GM19239 (cell line): ENCODE measurements around the gene UGT1A5.

ENCODE experiments used
- DNase-seq: peaks from one replicate; pipeline ENCODE4 v3.0.0; 2011; ENCODE audit warnings: low spot score; ENCODE audit not compliant: insufficient read length
- FAIRE-seq: peaks from 2 replicates; lab custom pipeline; 2011; peaks lifted over from hg19 to GRCh38; lab: Jason Lieb, UNC

The UGT1A5 gene

DNA sequence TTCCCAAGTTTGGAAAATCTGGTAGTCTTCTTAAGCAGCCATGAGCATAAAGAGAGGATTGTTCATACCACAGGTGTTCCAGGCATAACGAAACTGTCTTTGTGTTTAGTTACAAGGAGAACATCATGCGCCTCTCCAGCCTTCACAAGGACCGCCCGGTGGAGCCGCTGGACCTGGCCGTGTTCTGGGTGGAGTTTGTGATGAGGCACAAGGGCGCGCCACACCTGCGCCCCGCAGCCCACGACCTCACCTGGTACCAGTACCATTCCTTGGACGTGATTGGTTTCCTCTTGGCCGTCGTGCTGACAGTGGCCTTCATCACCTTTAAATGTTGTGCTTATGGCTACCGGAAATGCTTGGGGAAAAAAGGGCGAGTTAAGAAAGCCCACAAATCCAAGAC lies 59.4 kb downstream of the UGT1A5 start:
- FAIRE-seq (no peak), DNase-seq (no peak)

GRCh38 chr2:233772583-233772982 lies 59.9 kb downstream of the UGT1A5 start:
- DNase-seq (no peak), FAIRE-seq (no peak)

GRCh38 chr2:233773854-233774253 lies 61.1 kb downstream of the UGT1A5 start:
- FAIRE-seq (no peak), DNase-seq (no peak)

- FAIRE-seq (no peak), DNase-seq (no peak)
Observed at GRCh38 chr2:233775414-233775813, 62.7 kb downstream of the UGT1A5 start.

GRCh38 chr2:233778030-233778429 lies 65.3 kb downstream of the UGT1A5 start, which contains the start of gene MROH2A:
Gene MROH2A, plus strand, starts transcription at chr2:233778330. Its CDS starts 1,029 bp downstream, at chr2:233779359.
- DNase-seq: no peak
- FAIRE-seq: no peak

DNA sequence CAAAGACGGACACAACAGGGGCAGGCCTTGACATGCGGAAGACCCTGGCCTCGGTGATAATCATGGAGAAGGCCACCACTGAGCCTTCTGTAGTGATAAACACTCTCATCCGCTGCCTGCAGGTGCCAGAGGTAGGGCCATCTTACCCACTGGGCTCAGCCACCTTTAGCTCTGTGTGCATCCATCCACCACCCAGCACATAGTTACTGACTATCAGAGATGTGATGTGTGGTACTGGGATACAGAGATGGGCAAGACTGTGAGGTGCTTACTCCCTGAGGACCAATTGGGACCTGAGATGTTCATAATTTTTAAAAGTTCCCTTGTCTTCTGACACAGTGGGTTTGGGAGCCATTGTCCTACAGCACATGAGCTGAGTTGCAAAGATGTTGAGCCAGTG lies 67.0 kb downstream of the UGT1A5 start:
- FAIRE-seq: no peak
- no peak for DNase-seq

DNA sequence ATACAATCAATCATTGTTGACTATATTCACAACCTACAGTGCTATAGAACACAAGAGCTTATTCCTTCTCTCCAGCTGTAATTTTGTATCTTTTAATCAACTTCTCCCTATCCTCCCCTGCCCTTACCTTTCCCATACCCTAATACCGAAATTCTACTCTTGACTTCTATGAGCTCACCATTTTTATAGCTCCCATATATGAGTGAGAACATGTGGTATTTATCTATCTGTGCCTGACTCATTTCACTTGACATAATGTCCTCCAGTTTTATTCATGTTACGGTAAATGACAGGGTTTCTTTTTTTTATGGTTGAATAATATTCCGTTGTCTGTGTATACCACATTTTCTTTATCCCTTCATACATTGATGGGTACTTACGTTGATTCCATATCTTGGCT lies 68.1 kb downstream of the UGT1A5 start:
- DNase-seq (no peak), FAIRE-seq (no peak)

DNA sequence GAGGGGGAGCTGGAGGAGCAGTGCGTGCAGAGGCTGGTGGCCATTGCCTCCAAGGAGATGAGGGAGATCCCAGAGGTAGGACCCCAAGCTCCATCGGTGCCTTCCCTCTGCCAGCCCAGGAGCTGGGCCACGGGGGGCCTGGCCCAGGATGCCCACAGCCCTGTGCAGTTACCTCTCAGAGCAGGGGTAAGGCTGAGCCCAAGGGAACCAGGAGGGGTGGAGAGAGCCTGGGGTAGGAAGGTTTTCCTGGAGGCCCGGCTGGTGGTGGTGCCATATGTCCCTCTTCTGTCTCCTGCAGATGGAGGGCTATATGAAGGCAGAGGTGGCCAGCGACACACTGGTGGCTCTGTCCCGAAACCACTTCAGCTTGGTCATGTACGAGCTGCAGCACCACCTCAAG lies 76.8 kb downstream of the UGT1A5 start:
- FAIRE-seq: no peak
- no peak for DNase-seq

DNA sequence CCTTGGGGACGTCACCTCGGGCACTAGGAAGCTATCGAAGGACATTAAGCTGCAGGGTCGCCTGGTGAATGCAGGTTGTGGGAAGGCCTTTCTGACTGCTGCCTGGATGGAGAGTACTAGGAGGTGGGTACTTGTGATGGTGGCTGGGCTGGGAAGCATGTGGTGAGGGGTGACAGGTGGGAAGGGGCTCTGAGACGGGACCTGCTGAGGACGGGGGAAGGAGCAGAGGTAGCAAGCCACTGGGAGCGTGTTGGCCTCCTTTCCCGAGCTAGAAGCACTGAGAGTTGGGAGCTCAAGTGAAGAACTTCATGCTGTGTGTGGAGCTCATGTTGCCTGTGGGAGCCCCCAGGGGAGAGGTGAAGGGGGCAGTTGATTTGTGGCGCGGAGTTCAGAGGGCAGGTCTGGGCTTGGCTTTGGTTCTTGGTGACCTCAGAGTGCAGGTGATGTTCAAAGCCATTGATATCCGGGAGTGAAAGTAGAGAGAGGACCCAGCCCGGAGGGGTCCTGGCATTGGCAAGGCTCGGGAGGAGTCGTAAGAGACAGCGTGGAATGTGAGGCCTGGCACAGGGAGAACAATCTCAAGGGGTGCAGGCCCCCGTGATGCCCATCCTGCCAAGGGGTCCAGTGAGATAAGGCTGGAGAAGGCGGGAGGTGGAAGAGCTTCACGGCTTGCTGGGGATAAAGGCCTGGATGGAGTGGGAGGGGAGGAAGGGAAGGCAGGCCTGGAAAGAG lies 78.6 kb downstream of the UGT1A5 start:
- DNase-seq: no peak
- FAIRE-seq: no peak

DNA sequence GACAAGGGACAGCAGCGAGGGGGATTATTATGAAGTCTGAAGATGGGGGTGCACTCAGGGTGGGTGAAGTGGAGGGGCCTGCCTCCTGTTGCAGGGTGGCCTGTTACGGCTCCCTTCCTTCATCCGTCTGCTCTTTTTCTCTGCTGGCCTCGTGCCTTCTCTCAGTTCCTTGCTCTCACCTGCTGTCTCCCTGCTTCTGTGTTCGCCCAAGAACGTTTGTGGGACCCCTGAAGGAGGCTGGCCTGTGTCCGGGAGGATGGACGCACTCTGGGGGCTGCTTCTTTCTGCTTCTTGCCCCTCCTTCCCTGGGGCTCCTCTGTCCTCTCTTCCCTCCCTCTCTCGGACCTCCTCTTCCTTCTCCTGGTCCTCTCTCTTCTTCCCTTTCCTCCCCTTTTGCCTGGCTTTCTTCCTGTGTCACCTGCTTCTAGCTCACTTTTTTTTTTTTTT lies 79.2 kb downstream of the UGT1A5 start:
- DNase-seq (no peak), FAIRE-seq (no peak)

GRCh38 chr2:233792720-233793119 lies 80.0 kb downstream of the UGT1A5 start:
- FAIRE-seq (no peak), DNase-seq (no peak)

- FAIRE-seq: no peak
Observed at GRCh38 chr2:233793465-233794127, 80.9 kb downstream of the UGT1A5 start.

DNA sequence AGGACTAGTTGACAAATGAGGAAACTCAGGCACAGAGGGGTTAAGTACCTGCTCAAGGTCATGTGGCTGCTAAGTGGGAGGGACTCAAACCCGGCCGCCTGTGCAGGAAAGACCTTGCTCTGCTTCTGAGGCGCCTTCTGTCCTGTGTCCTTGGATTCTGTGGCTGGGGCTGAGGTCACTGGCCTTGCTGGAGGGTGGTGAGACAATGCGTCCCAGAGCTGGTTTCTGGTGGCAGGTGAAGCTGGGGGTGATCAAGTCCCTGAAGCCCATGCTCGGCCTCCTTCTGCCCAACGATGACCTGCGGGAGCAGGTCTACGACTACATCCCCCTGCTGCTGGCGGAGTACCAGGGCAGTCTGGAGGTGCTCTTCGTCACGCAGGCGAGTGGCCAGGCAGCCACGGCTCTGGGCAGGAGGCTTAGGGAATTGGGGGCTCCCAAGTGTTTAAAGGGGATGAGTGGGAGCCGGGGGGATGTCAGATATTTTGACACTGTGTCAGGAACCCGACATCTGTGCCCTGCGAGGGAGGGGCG lies 81.5 kb downstream of the UGT1A5 start:
- no peak for FAIRE-seq
- DNase-seq: no peak

More at GRCh38 chr2:233793465-233794127, 80.9 kb downstream of the UGT1A5 start:
- DNase-seq: no peak

GRCh38 chr2:233795735-233796171 lies 83.0 kb downstream of the UGT1A5 start:
- FAIRE-seq: no peak
- DNase-seq: no peak

DNA sequence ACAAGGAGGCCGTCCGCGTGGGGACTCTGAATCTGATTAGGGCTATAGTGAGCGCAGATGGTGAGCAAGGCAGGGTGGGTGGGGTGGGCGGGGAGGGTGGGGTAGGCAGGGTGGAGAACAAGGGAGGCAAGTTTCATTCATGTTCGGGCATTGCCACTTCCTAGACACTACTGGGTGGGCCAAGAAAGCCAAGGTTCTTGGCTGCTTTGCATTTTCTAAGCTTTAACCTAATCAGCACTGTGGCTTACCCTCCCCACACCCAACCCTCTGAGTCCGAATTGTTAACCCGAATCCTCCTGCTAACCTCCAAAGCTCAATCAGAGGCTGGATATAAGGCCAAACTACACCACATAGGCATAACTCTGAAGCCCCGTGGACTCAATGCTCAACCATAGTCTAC lies 83.5 kb downstream of the UGT1A5 start:
- no peak for DNase-seq
- no peak for FAIRE-seq

- no peak for DNase-seq
- no peak for FAIRE-seq
Observed at GRCh38 chr2:233798335-233799086, 85.8 kb downstream of the UGT1A5 start.

GRCh38 chr2:233799087-233799665 lies 86.5 kb downstream of the UGT1A5 start:
- FAIRE-seq: no peak
- no peak for DNase-seq

DNA sequence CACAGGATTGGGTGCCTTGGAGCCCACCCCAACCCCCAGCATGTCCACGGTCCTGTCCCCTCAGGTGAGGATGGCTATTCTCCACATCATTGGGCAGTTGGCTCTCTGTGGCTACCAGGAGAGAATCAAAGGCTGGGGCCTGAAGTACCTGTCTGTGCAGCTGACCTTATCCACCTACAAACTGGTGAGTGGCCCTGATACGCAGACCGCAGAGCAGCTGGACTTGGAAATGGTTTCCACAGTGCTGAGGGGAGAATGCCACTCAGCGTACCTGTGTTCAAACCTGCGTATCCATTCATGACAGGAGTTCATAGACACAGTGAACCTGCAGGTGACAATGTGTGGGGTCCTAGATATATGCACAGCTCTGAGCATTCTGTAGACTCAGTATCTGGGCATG lies 87.0 kb downstream of the UGT1A5 start:
- no peak for DNase-seq
- no peak for FAIRE-seq

DNA sequence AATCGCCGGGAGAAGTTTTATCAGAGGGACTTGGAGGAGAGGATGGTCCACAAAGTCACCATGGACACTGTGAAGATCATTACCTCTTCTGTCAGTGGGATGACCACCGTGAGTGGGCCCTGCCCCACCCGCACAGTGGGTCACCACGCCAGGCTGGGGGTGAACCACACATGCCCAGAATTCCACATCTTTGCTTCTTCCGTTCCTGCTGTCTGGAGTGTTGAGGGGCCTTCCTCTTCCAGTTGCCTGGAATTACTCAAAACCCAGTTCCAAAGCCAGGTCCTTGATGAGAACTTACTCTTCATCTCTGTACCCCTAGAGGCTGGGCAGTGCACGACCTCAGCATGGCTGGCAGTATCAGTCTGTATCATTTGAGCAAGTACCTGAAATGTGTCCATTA lies 87.5 kb downstream of the UGT1A5 start:
- no peak for DNase-seq
- no peak for FAIRE-seq

DNA sequence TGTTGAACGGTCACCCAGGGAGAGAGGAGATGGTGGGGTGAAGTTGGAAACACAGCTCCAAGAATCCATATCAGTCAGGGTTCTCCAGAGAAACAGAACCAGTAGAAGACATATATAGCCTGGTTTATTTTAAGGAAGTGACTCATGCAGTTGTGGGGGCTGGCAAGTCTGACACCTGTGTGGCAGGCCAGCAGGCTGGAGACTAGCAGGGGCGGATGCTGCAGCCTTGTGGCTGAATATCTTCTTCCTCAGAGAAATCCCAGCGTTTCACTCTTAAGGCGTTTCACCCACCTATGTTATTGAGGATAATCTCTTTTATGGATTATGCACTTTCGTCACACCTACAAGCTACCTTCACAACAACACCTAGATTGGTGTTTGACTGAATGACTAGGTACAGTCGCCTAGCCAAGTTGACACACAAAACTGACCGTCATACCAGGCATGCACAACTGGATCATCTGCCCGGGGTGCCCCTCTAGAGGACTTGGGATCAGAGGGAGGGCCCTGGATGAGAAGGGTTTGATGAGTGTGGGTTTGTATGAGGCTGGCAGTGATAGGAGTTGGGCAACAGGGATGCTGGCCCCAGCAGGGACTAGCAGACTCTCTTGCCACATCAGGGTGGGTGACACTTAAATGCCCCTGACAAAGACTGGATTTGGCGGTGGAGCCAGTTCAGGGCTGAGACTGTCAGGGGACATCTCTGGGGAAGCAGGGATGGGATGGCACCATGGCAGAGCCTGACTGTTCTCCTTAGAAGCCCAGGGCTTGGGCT lies 88.8 kb downstream of the UGT1A5 start:
- DNase-seq: no peak
- FAIRE-seq: no peak
